ENCODE measurements around the gene BPIFA1.

GRCh38 chr20:33209789-33210188 is 26.0 kb upstream of the BPIFA1 start:
- TF ChIP-seq, protein P1, sequence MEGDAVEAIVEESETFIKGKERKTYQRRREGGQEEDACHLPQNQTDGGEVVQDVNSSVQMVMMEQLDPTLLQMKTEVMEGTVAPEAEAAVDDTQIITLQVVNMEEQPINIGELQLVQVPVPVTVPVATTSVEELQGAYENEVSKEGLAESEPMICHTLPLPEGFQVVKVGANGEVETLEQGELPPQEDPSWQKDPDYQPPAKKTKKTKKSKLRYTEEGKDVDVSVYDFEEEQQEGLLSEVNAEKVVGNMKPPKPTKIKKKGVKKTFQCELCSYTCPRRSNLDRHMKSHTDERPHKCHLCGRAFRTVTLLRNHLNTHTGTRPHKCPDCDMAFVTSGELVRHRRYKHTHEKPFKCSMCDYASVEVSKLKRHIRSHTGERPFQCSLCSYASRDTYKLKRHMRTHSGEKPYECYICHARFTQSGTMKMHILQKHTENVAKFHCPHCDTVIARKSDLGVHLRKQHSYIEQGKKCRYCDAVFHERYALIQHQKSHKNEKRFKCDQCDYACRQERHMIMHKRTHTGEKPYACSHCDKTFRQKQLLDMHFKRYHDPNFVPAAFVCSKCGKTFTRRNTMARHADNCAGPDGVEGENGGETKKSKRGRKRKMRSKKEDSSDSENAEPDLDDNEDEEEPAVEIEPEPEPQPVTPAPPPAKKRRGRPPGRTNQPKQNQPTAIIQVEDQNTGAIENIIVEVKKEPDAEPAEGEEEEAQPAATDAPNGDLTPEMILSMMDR (IDR thresholded peaks at IDR 0.05) = no peak
- TF ChIP-seq ZFX (IDR thresholded peaks at IDR 0.05; ENCODE audit: borderline replicate concordance) = no peak
